ENCODE data around the gene COBL. TPM values are rescaled to one million over a fixed set of nuclear protein-coding genes. Genes with fewer than 3 reads are reported as not detected.

Gene COBL
- total RNA-seq, 4 donors from 2014 or later, result 1.1 to 27.7 (median 15.2) TPM

GRCh38 chr7:51058764-51059163, 257.8 kb downstream of the COBL start:
- DNase-seq (ENCODE audit: low spot score) (no peak), ATAC-seq (ENCODE audit: low FRiP score) (no peak)
- TF ChIP-seq CTCF (IDR thresholded peaks at IDR 0.05), result no peak

DNA sequence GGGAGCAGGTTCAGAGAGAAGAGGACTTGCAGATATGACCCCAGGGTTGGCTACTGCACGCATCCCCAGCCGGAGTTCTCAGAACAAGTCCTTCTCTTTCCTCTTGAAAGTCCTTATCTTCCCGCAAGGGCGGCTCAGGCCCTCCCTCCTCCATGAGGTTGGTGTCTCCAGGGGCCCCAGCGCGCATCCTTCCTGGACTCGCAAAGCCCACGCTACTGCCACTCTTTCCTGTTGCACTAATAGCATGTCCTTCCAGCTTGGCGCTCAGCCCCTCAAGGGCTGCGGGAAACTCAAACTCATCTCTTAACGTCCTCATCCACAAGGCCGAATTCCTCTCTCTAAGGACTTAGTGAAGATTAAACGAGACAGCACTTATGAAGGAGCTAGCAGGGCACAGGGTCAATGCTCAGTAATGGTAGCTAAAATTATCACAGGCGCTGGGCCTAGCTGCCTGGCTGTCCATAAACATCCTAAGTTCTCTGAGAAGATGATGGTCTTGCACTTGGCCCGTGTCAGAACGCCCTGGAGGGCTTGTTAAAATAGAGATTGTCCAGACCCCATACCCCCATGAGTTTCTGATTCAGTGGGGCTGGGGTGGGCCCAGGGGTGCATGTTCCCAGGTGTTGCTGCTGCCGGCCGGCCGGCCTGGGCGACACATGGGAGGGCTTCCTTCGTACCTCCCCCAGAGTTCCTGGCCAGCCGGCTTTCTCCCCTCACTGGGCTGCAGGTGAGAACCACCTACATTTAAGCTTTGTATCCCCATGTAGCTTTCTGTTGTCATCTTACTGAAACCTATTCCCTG, 261.4 kb downstream of the COBL start:
- ATAC-seq (ENCODE audit: low FRiP score) (peak; percentile 15), DNase-seq (ENCODE audit: low spot score) (no peak)
- no peak for TF ChIP-seq CTCF (IDR thresholded peaks at IDR 0.05)

DNA sequence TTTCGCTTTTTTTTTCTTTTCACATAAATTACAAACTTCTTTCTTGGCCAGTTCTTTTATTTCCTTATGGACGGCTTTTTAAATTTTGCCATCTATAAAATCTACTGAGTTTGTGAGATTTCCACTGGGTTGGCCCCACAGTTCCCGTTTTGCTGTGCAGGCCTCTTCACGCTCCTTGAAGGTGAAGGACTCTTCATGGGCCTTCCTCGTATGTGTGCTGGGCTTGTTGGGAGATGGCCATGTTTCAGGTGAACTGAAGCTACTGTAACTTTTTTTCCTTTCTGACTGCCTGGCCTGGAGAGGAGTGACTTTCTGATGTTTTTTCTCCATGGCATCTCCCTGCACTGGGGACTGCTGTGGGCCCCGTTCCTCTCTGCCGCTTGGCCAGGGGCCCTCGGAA, 262.4 kb downstream of the COBL start:
- no peak for ATAC-seq (ENCODE audit: low FRiP score)
- no peak for TF ChIP-seq CTCF (IDR thresholded peaks at IDR 0.05)
- no peak for DNase-seq (ENCODE audit: low spot score)

GRCh38 chr7:51053160-51053925, 263.3 kb downstream of the COBL start:
- no peak for DNase-seq (ENCODE audit: low spot score)
- no peak for ATAC-seq (ENCODE audit: low FRiP score)
- TF ChIP-seq CTCF (IDR thresholded peaks at IDR 0.05), result no peak

GRCh38 chr7:51046482-51046881, 270.1 kb downstream of the COBL start:
- no peak for ATAC-seq (ENCODE audit: low FRiP score)
- no peak for TF ChIP-seq CTCF (IDR thresholded peaks at IDR 0.05)
- no peak for DNase-seq (ENCODE audit: low spot score)

DNA sequence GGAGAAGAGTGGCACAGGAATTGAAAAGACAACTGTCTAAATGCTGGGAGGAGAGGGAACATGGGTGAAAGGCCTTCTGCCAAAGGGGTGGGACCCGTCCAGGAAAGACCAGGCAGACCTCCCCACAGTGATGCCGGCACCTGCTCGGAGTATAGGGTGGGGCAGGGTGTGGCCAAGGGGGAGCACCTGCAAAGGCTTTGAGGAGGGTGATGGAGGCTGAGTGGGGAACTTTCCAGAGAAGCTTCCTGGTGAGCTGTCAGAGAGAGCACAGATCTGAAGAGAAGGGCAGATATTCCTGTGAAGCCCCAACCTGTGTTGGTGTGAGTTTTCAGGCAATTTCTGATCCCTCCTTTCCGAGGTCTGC, 270.5 kb downstream of the COBL start:
- ATAC-seq (ENCODE audit: low FRiP score), result no peak
- no peak for TF ChIP-seq CTCF (IDR thresholded peaks at IDR 0.05)
- DNase-seq (ENCODE audit: low spot score), result no peak

Data from omental fat pad (tissue), 4 donors.